Activated naive CD8-positive, alpha-beta T cell (primary cell): ENCODE data around the gene SPACA7.

Experiments used
- H3K27ac Mint-ChIP-seq: one replicate; pipeline ENCODE4 v1.8.0; 2021; ENCODE audit warnings: mixed read lengths
- H3K27me3 Mint-ChIP-seq: one replicate; pipeline ENCODE4 v1.8.0; 2021; ENCODE audit warnings: mixed read lengths
- H3K36me3 Mint-ChIP-seq: one replicate; pipeline ENCODE4 v1.8.0; 2021; ENCODE audit warnings: mixed read lengths
- H3K4me1 Mint-ChIP-seq: one replicate; pipeline ENCODE4 v1.8.0; 2021; ENCODE audit warnings: low read depth, mixed read lengths
- H3K4me3 Mint-ChIP-seq: one replicate; pipeline ENCODE4 v1.8.0; 2021; ENCODE audit warnings: mild to moderate bottlenecking, mixed read lengths
- H3K9me3 Mint-ChIP-seq: one replicate; pipeline ENCODE4 v1.8.0; 2021; ENCODE audit warnings: low read depth, mixed read lengths

Gene SPACA7

GRCh38 chr13:112445411-112446271 lies 69.5 kb downstream of the SPACA7 start:
- Mint-ChIP-seq H3K27me3 (peaks cover 16% of the 10 kb centered on the region), H3K27ac (no peak overlapping the region), H3K9me3 (no peaks in the 10 kb centered on the region), H3K4me1 (no peaks in the 10 kb centered on the region), H3K36me3 (no peaks in the 10 kb centered on the region), H3K4me3 (no peak overlapping the region)

- H3K27me3 Mint-ChIP-seq: peaks cover 15% of the 10 kb centered on the region
- H3K4me1 Mint-ChIP-seq: no peaks in the 10 kb centered on the region
- no peaks in the 10 kb centered on the region for H3K36me3 Mint-ChIP-seq
- no peak overlapping the region for H3K27ac Mint-ChIP-seq
- H3K9me3 Mint-ChIP-seq: no peaks in the 10 kb centered on the region
- no peak overlapping the region for H3K4me3 Mint-ChIP-seq
These were observed 70.2 kb downstream of the SPACA7 start for GRCh38 chr13:112446347-112446861.

GRCh38 chr13:112446867-112447266 lies 70.7 kb downstream of the SPACA7 start:
- Mint-ChIP-seq H3K9me3 (no peaks in the 10 kb centered on the region), H3K27me3 (peaks cover 13% of the 10 kb centered on the region), H3K4me1 (no peaks in the 10 kb centered on the region), H3K36me3 (no peaks in the 10 kb centered on the region), H3K27ac (no peak overlapping the region), H3K4me3 (no peak overlapping the region)

- Mint-ChIP-seq H3K4me3 (no peak overlapping the region), H3K4me1 (no peaks in the 10 kb centered on the region), H3K27ac (no peak overlapping the region), H3K36me3 (no peaks in the 10 kb centered on the region), H3K27me3 (peaks cover 12% of the 10 kb centered on the region), H3K9me3 (no peaks in the 10 kb centered on the region)
These were observed 71.2 kb downstream of the SPACA7 start for GRCh38 chr13:112447306-112447705.

- Mint-ChIP-seq H3K27ac (no peak overlapping the region), H3K9me3 (no peaks in the 10 kb centered on the region), H3K4me3 (no peak overlapping the region), H3K27me3 (peaks cover 12% of the 10 kb centered on the region), H3K4me1 (no peaks in the 10 kb centered on the region), H3K36me3 (no peaks in the 10 kb centered on the region)
These were observed 71.8 kb downstream of the SPACA7 start for GRCh38 chr13:112447761-112448603.

GRCh38 chr13:112448621-112449544 lies 72.7 kb downstream of the SPACA7 start:
- H3K27ac Mint-ChIP-seq: no peak overlapping the region
- peaks cover 4% of the 10 kb centered on the region for H3K27me3 Mint-ChIP-seq
- no peaks in the 10 kb centered on the region for H3K9me3 Mint-ChIP-seq
- no peaks in the 10 kb centered on the region for H3K36me3 Mint-ChIP-seq
- H3K4me1 Mint-ChIP-seq: no peaks in the 10 kb centered on the region
- H3K4me3 Mint-ChIP-seq: no peak overlapping the region

- no peaks in the 10 kb centered on the region for H3K4me1 Mint-ChIP-seq
- H3K9me3 Mint-ChIP-seq: no peaks in the 10 kb centered on the region
- H3K27ac Mint-ChIP-seq: no peak overlapping the region
- no peak overlapping the region for H3K4me3 Mint-ChIP-seq
- H3K36me3 Mint-ChIP-seq: no peaks in the 10 kb centered on the region
- peaks cover 2% of the 10 kb centered on the region for H3K27me3 Mint-ChIP-seq
These were observed 73.4 kb downstream of the SPACA7 start for GRCh38 chr13:112449545-112449930.

- no peaks in the 10 kb centered on the region for H3K36me3 Mint-ChIP-seq
- H3K27me3 Mint-ChIP-seq: peaks cover 2% of the 10 kb centered on the region
- H3K4me1 Mint-ChIP-seq: no peaks in the 10 kb centered on the region
- no peak overlapping the region for H3K27ac Mint-ChIP-seq
- H3K9me3 Mint-ChIP-seq: no peaks in the 10 kb centered on the region
- H3K4me3 Mint-ChIP-seq: no peak overlapping the region
These were observed 74.2 kb downstream of the SPACA7 start for GRCh38 chr13:112450118-112450903.

GRCh38 chr13:112450904-112451240 lies 74.7 kb downstream of the SPACA7 start:
- Mint-ChIP-seq H3K27me3 (peaks cover 2% of the 10 kb centered on the region), H3K9me3 (no peaks in the 10 kb centered on the region), H3K27ac (no peak overlapping the region), H3K4me1 (no peaks in the 10 kb centered on the region), H3K36me3 (no peaks in the 10 kb centered on the region), H3K4me3 (no peak overlapping the region)

GRCh38 chr13:112451512-112452379 lies 75.6 kb downstream of the SPACA7 start:
- H3K27ac Mint-ChIP-seq: no peak overlapping the region
- no peak overlapping the region for H3K4me3 Mint-ChIP-seq
- no peaks in the 10 kb centered on the region for H3K36me3 Mint-ChIP-seq
- H3K27me3 Mint-ChIP-seq: peaks cover 2% of the 10 kb centered on the region
- no peaks in the 10 kb centered on the region for H3K9me3 Mint-ChIP-seq
- H3K4me1 Mint-ChIP-seq: no peaks in the 10 kb centered on the region

GRCh38 chr13:112452380-112453206 lies 76.4 kb downstream of the SPACA7 start:
- Mint-ChIP-seq H3K4me1 (no peaks in the 10 kb centered on the region), H3K27ac (no peak overlapping the region), H3K27me3 (no peaks in the 10 kb centered on the region), H3K9me3 (no peaks in the 10 kb centered on the region), H3K4me3 (no peak overlapping the region), H3K36me3 (no peaks in the 10 kb centered on the region)

GRCh38 chr13:112453207-112453829 lies 77.2 kb downstream of the SPACA7 start:
- H3K36me3 Mint-ChIP-seq: no peaks in the 10 kb centered on the region
- no peaks in the 10 kb centered on the region for H3K4me1 Mint-ChIP-seq
- H3K9me3 Mint-ChIP-seq: no peaks in the 10 kb centered on the region
- H3K4me3 Mint-ChIP-seq: no peak overlapping the region
- H3K27me3 Mint-ChIP-seq: no peaks in the 10 kb centered on the region
- no peak overlapping the region for H3K27ac Mint-ChIP-seq
